Hematopoietic multipotent progenitor cell treated with erythropoietin and hydrocortisone succinate and interleukin-3 and kit ligand, for 6 days (in vitro differentiated cells): ENCODE results near the gene NFASC.

ENCODE experiments used
- DNase-seq: peaks from one replicate; pipeline ENCODE4 v3.0.0-alpha.2; 2015

Gene NFASC

DNA sequence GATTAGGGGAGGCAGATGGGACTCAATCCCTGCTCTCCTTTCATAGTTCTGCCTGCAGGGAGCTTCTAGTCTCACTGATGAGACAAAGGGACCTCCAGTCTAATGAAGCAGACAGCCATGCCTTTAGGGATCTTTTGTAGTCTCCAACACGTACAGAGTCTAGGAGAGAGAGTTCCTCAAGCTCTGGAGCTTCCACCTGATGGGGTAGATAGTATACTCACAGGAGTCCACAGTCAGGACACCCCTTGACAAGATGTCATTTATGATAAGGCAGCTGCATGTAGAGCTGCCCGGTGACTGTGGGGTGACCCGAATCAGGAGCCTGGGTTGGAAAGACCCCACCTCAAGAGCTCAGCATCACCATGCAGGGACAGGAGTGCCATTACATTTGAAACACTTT, 117.0 kb downstream of the NFASC start:
- DNase-seq = no peak

DNA sequence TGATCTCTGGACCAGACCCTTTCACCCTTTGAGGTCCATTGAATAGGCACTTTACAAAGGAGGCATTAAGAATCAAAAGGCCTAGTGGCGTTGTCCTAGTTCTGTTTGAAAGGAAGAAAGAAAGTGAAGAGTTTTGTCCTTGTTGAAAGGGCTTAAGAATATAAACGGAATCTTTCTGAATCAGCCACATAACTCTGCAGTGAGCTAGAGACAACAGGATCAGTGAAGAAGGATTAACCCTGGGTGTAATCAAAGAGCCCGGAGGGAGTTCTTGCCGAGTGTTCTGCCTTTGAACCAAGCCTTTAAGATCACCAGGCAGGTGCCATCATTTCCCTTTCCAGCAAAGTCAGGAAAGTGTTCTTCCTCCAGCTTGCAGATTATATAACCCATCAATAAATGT, 117.5 kb downstream of the NFASC start:
- DNase-seq = no peak

GRCh38 chr1:204989266-204990058, 118.8 kb downstream of the NFASC start:
- DNase-seq = peak; percentile 84

DNA sequence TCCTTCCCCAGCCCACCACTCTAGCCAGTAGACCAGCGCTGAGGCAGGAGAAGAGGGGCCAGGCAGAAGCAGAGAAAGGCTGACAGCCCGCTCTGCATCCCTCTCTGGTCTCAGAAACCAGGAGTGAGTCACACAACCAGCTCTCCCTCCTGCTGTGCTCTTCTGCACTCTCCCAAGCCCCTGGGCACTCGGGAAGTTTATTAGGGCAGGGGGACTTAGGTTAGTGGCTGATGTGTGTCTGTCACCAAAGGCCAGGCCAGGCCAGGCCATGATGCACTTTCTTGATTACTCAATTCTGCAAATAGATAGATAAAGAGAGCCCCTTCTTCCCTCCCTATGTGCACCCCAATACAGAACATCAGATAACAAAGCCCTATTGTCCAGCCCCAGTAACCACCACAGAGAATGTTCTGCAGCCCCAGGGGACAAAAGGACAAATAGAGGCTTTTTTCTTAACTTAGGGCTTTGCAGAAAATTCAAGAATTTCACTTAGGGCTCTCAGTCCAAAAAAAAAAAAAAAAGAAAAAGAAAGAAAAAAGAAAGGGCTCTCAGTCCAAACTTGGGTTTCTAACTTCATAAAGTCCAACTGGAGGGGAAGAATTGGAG, 119.5 kb downstream of the NFASC start:
- DNase-seq = no peak

GRCh38 chr1:204990721-204991341, 120.2 kb downstream of the NFASC start:
- DNase-seq = no peak

GRCh38 chr1:204991342-204991844, 120.7 kb downstream of the NFASC start:
- no peak for DNase-seq

DNA sequence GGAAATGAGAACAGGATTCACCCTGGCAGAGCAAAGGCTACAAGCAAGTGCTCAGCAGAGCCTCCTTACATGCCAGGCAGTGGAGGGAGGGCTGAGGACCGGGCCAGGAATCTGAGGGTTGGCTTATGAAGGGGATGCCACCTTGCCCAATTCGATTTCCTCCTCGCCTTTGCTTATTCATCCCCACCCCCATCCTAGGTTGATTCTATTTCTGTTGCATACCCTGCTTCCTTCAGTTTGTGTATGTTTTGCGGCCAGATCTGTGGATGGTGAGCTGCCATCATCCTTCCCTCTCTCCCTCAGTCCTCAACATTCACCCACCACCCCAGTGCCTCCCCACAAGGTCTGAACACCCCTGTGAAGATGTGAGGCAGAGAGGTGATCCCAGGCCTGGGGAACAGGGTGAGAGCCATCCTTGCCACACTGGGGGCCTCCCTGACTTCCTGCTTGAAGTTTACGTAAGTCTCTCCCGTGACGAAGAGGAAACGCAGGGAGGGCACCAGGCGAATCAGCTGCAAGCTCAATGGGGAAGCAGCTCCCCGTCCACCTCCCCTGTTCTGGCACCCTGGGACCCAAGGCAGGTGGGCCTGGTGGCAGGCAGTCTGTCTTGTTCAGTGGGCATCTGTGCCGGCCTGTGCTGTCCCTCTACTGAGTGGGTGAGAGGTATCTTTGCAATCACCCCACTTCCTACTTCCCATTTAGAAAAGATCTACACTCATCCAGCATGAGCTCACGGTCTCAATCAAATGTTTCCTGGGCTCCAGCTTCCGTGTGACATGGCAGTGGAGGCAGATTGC, 121.7 kb downstream of the NFASC start:
- peak; percentile 51 for DNase-seq

GRCh38 chr1:204992998-204993314, 122.3 kb downstream of the NFASC start:
- no peak for DNase-seq

GRCh38 chr1:204994086-204994862, 123.6 kb downstream of the NFASC start:
- no peak for DNase-seq

DNA sequence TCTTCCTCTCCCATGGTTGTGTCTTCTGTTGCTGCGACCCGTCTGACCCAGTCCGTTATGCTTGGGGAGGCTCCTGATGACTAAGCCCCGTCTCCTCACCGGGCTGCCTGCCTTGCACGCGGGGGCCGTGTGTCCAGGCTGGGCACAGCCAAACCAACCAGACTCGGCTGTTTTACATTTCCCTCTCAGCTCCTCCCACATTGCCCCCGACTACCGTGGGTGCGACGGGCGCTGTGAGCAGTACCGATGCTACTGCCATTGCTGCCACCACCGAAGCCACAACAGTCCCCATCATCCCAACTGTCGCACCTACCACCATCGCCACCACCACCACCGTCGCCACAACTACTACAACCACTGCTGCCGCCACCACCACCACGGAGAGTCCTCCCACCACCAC, 126.3 kb downstream of the NFASC start:
- no peak for DNase-seq

- no peak for DNase-seq
These were observed 127.1 kb downstream of the NFASC start for GRCh38 chr1:204997591-204998355.

DNA sequence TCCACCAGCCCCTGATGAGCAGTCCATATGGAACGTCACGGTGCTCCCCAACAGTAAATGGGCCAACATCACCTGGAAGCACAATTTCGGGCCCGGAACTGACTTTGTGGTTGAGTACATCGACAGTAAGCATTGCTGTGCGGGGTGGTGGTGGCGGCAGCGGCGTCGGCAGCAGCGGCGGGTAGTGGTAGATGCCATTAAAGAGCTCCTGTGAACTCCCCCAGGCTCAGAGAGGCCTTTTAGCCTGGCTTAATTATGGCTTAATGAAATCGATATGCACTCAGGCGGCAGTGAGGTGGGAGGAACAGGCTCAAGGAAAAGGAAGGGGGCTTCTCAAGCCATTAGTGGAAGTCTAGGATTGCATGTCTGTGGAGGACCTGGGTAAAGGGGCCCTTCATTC, 130.5 kb downstream of the NFASC start:
- DNase-seq = no peak

DNA sequence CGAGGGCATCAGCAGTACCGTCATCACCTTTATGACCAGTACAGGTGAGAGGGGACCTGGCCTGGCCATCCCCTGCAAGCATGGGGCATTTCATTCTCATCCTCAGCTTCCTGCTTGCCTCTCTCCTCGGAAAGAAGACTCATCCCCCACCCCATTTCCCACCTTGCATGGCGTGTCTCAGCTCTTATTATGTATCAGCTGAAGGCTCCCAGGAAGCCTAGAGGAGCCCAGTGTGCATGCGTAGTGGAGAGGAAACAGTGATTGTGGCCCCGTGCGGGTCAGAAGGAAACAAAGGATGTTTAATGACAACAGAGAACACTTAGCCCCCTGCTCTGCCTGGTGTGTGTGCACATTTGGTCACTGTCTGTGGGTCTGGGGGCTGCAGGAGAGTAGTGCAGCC, 132.0 kb downstream of the NFASC start:
- DNase-seq = no peak

- DNase-seq = no peak
These were observed 132.9 kb downstream of the NFASC start for GRCh38 chr1:205003358-205004131.

GRCh38 chr1:205004351-205004750, 133.7 kb downstream of the NFASC start:
- DNase-seq = no peak

DNA sequence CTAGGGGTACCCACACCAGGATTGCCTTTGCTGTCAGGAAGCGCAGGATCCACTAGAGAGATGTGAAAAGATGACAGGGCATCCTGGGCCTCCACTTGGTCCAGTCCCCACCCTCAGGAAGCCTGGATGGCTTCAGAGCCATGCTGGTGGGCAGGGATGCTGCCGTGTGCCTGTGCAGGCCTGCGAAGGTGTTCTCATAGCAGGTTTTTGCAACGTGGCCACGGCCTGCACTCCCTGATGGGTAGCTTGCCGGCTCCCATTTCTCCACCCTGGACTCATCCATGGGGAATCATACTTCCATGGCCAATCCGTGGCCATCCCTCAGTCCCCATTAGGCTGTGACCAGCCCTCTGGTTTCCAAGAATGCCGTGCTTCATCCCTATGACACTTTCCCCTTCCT, 138.2 kb downstream of the NFASC start:
- no peak for DNase-seq

GRCh38 chr1:205009670-205010069, 139.0 kb downstream of the NFASC start:
- DNase-seq = no peak

DNA sequence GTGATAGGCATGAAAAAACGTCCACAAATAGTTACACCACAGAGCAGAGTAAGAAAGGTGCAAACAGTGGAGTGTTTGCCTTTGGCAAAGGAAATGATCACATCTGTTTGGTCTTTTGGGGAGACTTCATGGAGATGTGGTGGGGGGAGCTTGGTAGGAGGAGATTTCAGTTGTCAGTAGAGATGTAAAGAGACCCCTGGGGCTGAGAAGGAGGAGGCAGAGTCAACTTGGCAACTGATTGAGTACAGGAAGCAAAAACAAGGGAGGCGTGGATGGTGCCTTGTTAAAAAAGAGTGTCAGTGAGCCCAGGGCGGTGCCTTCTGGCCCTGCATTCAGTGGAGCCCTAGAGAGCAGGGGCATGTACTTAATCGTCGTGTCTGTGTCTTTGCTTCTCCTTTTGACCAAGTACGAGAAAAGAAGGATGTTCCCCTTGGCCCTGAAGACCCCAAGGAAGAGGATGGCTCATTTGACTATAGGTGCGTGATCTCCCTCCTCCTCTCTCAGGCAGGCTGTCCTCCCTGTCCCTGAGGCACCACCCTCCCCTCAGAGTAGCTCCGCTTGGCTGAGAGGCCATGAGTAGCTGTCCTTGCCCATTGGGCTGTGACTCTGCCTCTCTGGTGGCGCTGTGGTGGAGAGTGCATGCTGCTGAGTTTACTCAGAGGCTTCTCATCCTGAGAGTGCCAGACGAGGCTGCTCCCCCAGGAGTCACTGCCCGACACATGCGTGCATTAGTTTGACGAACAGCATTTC, 141.9 kb downstream of the NFASC start:
- no peak for DNase-seq

- DNase-seq = peak; percentile 31
These were observed 143.2 kb downstream of the NFASC start for GRCh38 chr1:205013683-205014367.

- DNase-seq = no peak
These were observed 144.1 kb downstream of the NFASC start for GRCh38 chr1:205014783-205015182.
